Chondrocyte (in vitro differentiated cells): ENCODE data around the gene CRIM1. TPM values are rescaled to one million over a fixed set of nuclear protein-coding genes. Genes with fewer than 3 reads are reported as not detected.

Source experiments
- DNase-seq: peaks from one replicate; pipeline ENCODE4 v3.0.0; 2021; ENCODE audit warnings: mixed read lengths, low spot score
- H3K27ac Mint-ChIP-seq: one replicate; pipeline ENCODE4 v1.8.0; 2021; ENCODE audit warnings: mild to moderate bottlenecking, moderate library complexity, mixed read lengths; ENCODE audit not compliant: unreplicated experiment
- H3K27me3 Mint-ChIP-seq: 2 replicates; pipeline ENCODE4 v1.8.0; 2021; ENCODE audit warnings: low read depth, mixed read lengths
- H3K36me3 Mint-ChIP-seq: 2 replicates; pipeline ENCODE4 v1.8.0; 2021; ENCODE audit warnings: low read depth, mixed read lengths
- H3K4me1 Mint-ChIP-seq: 2 replicates; pipeline ENCODE4 v1.8.0; 2021; ENCODE audit warnings: low read depth, mild to moderate bottlenecking, mixed read lengths
- H3K4me3 Mint-ChIP-seq: one replicate; pipeline ENCODE4 v1.8.0; 2021; ENCODE audit warnings: mild to moderate bottlenecking, moderate library complexity, mixed read lengths; ENCODE audit not compliant: unreplicated experiment
- H3K9me3 Mint-ChIP-seq: 2 replicates; pipeline ENCODE4 v1.8.0; 2021; ENCODE audit warnings: low read depth, mixed read lengths
- CTCF ChIP-seq: fragments of 200-600 bp; sonication (generic); IDR thresholded peaks from 2 replicates; pipeline ENCODE4 v1.5.0; 2021; ENCODE audit warnings: antibody characterized with exemption, mild to moderate bottlenecking, moderate library complexity
- total RNA-seq: library from RNA; stranded (reverse); gene quantifications from 3 replicates; pipeline ENCODE4 v1.2.1, GENCODE V29; 2021

The CRIM1 gene
- total RNA-seq, 1 donor from 2014 or later = 194 TPM

GRCh38 chr2:36415381-36416022 lies 59.9 kb downstream of the CRIM1 start:
- no peak for TF ChIP-seq CTCF
- DNase-seq = no peak
- no peaks in the 10 kb centered on the region for H3K9me3 Mint-ChIP-seq
- H3K4me1 Mint-ChIP-seq = peaks cover 74% of the 10 kb centered on the region
- H3K36me3 Mint-ChIP-seq = peaks cover 2% of the 10 kb centered on the region
- H3K27ac Mint-ChIP-seq = peak overlapping the region; percentile 53
- no peak overlapping the region for H3K4me3 Mint-ChIP-seq
- H3K27me3 Mint-ChIP-seq = no peaks in the 10 kb centered on the region

- no peak for TF ChIP-seq CTCF
- Mint-ChIP-seq H3K27me3 (no peaks in the 10 kb centered on the region), H3K9me3 (no peaks in the 10 kb centered on the region), H3K36me3 (peaks cover 2% of the 10 kb centered on the region), H3K27ac (peak overlapping the region; percentile 63), H3K4me1 (peaks cover 74% of the 10 kb centered on the region), H3K4me3 (no peak overlapping the region)
- DNase-seq = no peak
Measured at GRCh38 chr2:36416370-36417165, 61.0 kb downstream of the CRIM1 start.

GRCh38 chr2:36420569-36421181 lies 65.1 kb downstream of the CRIM1 start:
- H3K9me3 Mint-ChIP-seq = no peaks in the 10 kb centered on the region
- peaks cover 42% of the 10 kb centered on the region for H3K4me1 Mint-ChIP-seq
- H3K4me3 Mint-ChIP-seq = no peak overlapping the region
- H3K36me3 Mint-ChIP-seq = peaks cover 3% of the 10 kb centered on the region
- no peaks in the 10 kb centered on the region for H3K27me3 Mint-ChIP-seq
- no peak for DNase-seq
- peak overlapping the region; percentile 22 for H3K27ac Mint-ChIP-seq
- no peak for TF ChIP-seq CTCF

- TF ChIP-seq CTCF = no peak
- Mint-ChIP-seq H3K4me3 (no peak overlapping the region), H3K27ac (no peak overlapping the region), H3K27me3 (no peaks in the 10 kb centered on the region), H3K36me3 (peaks cover 3% of the 10 kb centered on the region), H3K9me3 (no peaks in the 10 kb centered on the region), H3K4me1 (peaks cover 35% of the 10 kb centered on the region)
- DNase-seq = no peak
Measured at GRCh38 chr2:36421379-36421778, 65.8 kb downstream of the CRIM1 start.

- Mint-ChIP-seq H3K9me3 (no peaks in the 10 kb centered on the region), H3K4me1 (peaks cover 33% of the 10 kb centered on the region), H3K36me3 (peaks cover 3% of the 10 kb centered on the region), H3K27me3 (no peaks in the 10 kb centered on the region), H3K27ac (no peak overlapping the region), H3K4me3 (no peak overlapping the region)
- DNase-seq = no peak
- TF ChIP-seq CTCF = no peak
Measured at GRCh38 chr2:36423172-36423571, 67.6 kb downstream of the CRIM1 start.
